Skeletal muscle tissue (tissue), 4 donors: ENCODE measurements around the gene MYPOP. TPM values are rescaled to one million over a fixed set of nuclear protein-coding genes. Genes with fewer than 3 reads are reported as not detected.

ENCODE experiments used
- H3K27ac ChIP-seq: one replicate; pipeline ENCODE4 v1.7.0; 2013; ENCODE audit warnings: mild to moderate bottlenecking, low read depth, low read length, inconsistent platforms
- H3K27me3 ChIP-seq, 3 donors: one replicate each; pipeline ENCODE4 v1.7.0; 2013; ENCODE audit warnings: low read length in 3 of 3; ENCODE audit not compliant: control insufficient read depth in 3 of 3, insufficient read depth in 3 of 3
- H3K36me3 ChIP-seq, 3 donors: one replicate each; pipeline ENCODE4 v1.7.0; 2013; ENCODE audit warnings: low read length in 3 of 3; ENCODE audit not compliant: control insufficient read depth in 3 of 3, insufficient read depth in 3 of 3
- H3K4me1 ChIP-seq, 3 donors: one replicate each; pipeline ENCODE4 v1.7.0; 2013; ENCODE audit warnings: low read length in 3 of 3, mild to moderate bottlenecking in 3 of 3; ENCODE audit not compliant: control insufficient read depth in 3 of 3, insufficient read depth in 3 of 3
- H3K4me3 ChIP-seq, 3 donors: one replicate each; pipeline ENCODE4 v1.7.0; 2013; ENCODE audit warnings: low read length in 3 of 3
- H3K9ac ChIP-seq, 3 donors: one replicate each; pipeline ENCODE4 v1.7.0; 2013; ENCODE audit warnings: low read length in 3 of 3, mild to moderate bottlenecking in 3 of 3, moderate library complexity in 2 of 3, low read depth in 1 of 3
- H3K9me3 ChIP-seq, 3 donors: one replicate each; pipeline ENCODE4 v1.7.0; 2013; ENCODE audit warnings: low read length in 3 of 3; ENCODE audit not compliant: control insufficient read depth in 3 of 3
- total RNA-seq: library from RNA; depleted of rRNA; stranded (reverse); fragments of >200 nt; gene quantifications from one replicate; pipeline ENCODE4 v1.2.3, GENCODE V29; 2014
- donor health status: Osteomylitis.

MYPOP gene
- total RNA-seq, 1 donor from 2014 or later = 0.52 TPM

DNA sequence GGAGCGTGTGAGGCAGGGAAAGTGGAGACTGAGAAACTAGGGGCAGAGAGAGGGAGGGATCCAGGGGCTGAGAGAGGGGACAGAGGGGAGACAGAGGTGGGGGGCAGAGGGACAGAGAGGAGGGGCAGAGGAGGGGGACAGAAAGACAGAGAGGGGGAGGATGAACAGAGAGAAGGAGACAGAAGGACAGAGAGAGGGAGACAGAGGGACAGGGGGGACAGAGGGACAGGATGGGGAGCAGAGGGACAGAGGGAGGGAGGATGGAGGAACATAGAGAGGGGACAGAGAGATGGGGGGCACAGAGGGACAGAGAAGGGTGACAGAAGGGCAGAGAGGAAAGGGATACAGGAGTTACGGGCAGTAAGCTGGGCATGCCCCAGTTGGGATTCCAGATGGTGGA is 26.8 kb upstream of the MYPOP start:
- Histone ChIP-seq H3K9me3 (no peaks in the 10 kb centered on the region), H3K4me1 (peaks cover 2 to 6% (median 6%) of the 10 kb centered on the region in 3 donors), H3K27me3 (peaks cover 14 to 16% (median 16%) of the 10 kb centered on the region in 3 donors), H3K4me3 (no peak overlapping the region), H3K9ac (no peak overlapping the region), H3K36me3 (no peaks in the 10 kb centered on the region), H3K27ac (no peak overlapping the region)

DNA sequence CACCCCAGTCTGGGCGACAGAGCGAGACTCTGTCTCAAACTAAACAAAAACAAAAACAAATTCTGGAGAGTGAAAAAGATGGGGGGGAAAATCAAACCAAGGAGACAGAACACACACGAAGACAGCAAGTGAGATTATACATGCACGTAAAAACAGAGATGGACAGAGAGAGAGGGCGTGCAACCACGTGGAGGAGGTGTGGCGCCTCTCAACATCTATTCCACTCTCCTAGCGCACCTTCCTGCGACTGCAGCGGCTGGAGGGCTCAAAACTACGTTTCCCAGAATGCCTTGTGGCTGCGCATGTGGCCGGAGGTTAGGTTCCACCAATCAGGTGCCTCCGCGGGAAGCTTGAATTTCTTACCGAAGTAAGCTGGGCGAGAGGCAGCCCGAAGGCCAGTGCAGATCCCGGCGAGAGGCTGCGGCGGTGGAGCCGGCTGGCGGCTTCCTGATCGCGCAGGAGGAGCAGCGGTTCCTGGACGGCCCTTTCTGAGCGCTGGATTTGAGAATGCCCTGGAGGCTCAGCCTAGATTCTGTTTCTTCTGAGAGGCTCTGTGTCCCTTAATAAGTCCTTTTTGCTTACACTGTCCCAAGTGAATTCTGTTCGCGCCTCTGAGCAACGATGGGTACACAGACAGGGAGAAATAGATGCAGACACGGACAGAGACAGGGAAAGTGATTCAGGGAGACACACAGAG is 25.3 kb upstream of the MYPOP start:
- no peak overlapping the region for H3K9ac ChIP-seq
- peaks cover 2 to 6% (median 6%) of the 10 kb centered on the region in 3 donors for H3K4me1 ChIP-seq
- H3K4me3 ChIP-seq = peak overlapping the region in 1 of 3 donors; percentile 52
- H3K27me3 ChIP-seq = peaks cover 7 to 10% (median 8%) of the 10 kb centered on the region in 3 donors
- no peaks in the 10 kb centered on the region for H3K9me3 ChIP-seq
- H3K36me3 ChIP-seq = no peaks in the 10 kb centered on the region
- no peak overlapping the region for H3K27ac ChIP-seq

DNA sequence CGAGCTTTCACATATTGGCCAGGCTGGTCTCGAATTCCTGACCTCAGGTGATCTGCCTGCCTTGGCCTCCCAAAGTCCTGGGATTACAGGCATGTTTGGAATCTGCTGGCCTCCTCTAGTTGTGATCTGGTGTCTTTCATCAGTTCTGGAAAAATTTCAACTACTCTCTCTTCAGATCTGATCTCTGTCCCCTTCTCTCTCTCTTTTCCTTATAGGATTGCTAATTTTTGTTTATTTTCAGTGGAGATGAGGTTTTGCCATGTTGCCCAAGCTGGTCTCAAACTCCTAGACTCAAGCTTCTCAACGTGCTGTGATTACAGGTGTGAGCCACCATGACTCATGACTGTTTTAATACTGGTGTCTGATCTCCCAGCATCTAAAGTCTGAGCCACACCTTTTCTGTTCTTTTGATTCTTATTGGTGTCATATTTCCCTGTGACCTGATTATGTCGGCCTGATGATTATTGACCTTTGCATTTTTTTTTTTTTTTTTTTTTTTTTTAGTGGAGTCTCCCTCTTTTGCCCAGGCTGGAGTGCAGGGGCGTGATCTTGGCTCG is 22.6 kb upstream of the MYPOP start:
- Histone ChIP-seq H3K4me3 (no peak overlapping the region), H3K36me3 (no peaks in the 10 kb centered on the region), H3K4me1 (peaks cover 2 to 6% (median 6%) of the 10 kb centered on the region in 3 donors), H3K27me3 (peaks cover 0 to 7% (median 4%) of the 10 kb centered on the region in 3 donors), H3K27ac (no peak overlapping the region), H3K9ac (no peak overlapping the region), H3K9me3 (no peaks in the 10 kb centered on the region)

DNA sequence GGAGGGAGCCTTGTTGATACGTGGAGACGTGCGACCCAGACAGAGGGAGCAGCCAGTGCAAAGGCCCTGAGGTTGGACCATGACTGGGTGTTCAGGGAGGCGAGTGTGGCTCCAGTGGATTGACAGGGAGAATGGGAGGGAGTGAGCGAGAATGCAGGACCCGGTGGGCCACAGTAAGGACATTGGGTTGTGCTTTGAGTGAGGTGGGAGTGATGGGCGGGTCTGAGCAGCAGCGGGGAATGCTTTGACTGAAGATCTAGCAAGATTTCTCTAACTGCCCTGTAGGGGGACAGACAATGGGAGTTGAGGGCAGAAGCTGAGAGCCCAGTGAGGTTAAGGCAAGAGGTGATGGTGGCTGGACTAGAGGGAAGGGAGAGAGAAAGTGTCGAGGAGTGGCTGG is 19.9 kb upstream of the MYPOP start:
- no peak overlapping the region for H3K4me3 ChIP-seq
- no peaks in the 10 kb centered on the region for H3K36me3 ChIP-seq
- no peak overlapping the region for H3K9ac ChIP-seq
- no peaks in the 10 kb centered on the region for H3K9me3 ChIP-seq
- H3K27me3 ChIP-seq = peaks cover 4 to 13% (median 11%) of the 10 kb centered on the region in 3 donors
- H3K27ac ChIP-seq = no peak overlapping the region
- no peaks in the 10 kb centered on the region for H3K4me1 ChIP-seq

DNA sequence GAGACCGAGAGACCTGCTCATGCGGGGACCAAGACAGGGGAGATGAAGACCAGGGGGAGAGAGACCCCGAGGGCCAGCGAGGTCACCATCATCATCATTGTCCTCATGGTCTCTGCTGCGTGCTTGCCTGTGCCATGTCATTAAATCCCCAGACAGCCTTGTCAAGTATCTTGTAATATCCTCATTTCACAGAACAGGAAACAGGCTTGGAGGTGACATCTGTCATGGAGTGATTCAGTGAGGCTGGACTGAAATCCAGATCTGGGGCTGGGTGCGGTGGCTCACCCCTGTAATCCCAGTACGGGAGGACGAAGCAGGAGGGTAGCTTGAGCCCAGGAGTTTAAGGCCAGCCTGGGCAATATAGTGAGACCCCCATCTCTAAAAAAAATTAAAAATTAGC is 18.0 kb upstream of the MYPOP start:
- Histone ChIP-seq H3K9me3 (no peaks in the 10 kb centered on the region), H3K27me3 (peaks cover 4 to 13% (median 11%) of the 10 kb centered on the region in 3 donors), H3K4me3 (no peak overlapping the region), H3K4me1 (no peaks in the 10 kb centered on the region), H3K27ac (no peak overlapping the region), H3K36me3 (no peaks in the 10 kb centered on the region), H3K9ac (no peak overlapping the region)

DNA sequence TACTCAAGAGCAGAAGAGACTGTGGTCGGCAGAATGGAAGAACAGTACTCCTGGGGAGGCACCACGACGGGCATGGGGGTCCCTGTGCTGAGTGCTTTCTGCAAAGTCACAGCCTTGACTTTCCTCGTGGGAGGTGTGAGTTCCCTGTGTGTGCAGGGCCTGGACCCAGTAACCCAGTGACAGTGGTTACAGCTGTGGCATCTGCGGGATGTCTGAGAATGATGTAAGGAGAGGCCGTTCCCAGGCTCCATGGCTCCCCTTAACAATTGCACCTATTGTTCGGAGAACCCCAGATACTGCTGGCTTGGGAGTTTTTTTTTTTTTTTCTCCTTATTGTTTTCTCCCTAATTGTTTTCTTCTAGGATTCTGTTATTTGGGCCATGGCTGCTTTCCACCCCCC is 17.3 kb upstream of the MYPOP start:
- no peak overlapping the region for H3K9ac ChIP-seq
- H3K9me3 ChIP-seq = no peaks in the 10 kb centered on the region
- H3K4me1 ChIP-seq = no peaks in the 10 kb centered on the region
- H3K4me3 ChIP-seq = no peak overlapping the region
- H3K36me3 ChIP-seq = no peaks in the 10 kb centered on the region
- peaks cover 4 to 16% (median 11%) of the 10 kb centered on the region in 3 donors for H3K27me3 ChIP-seq
- H3K27ac ChIP-seq = no peak overlapping the region

DNA sequence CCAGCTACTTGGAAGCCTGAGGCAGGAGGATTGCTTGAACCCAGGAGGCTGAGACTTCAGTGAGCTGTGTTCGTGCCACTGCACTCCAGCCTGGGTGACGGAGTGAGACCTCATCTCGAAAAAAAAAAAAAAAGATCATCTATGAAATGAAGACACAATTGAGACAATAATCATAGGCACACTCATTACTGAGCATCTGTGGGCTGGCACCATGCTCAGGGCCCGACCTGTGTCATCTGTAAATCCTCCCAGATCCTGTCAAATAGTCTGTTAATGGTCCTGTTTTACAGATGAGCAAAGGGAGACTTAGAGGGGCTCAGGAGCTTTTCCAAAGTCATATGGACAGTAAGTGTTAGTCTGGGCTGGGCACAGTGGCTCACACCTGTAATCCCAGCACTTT is 16.3 kb upstream of the MYPOP start:
- H3K9me3 ChIP-seq = no peaks in the 10 kb centered on the region
- no peak overlapping the region for H3K9ac ChIP-seq
- no peaks in the 10 kb centered on the region for H3K36me3 ChIP-seq
- H3K27me3 ChIP-seq = peaks cover 10 to 21% (median 14%) of the 10 kb centered on the region in 3 donors
- no peak overlapping the region for H3K27ac ChIP-seq
- no peak overlapping the region for H3K4me3 ChIP-seq
- H3K4me1 ChIP-seq = no peaks in the 10 kb centered on the region

DNA sequence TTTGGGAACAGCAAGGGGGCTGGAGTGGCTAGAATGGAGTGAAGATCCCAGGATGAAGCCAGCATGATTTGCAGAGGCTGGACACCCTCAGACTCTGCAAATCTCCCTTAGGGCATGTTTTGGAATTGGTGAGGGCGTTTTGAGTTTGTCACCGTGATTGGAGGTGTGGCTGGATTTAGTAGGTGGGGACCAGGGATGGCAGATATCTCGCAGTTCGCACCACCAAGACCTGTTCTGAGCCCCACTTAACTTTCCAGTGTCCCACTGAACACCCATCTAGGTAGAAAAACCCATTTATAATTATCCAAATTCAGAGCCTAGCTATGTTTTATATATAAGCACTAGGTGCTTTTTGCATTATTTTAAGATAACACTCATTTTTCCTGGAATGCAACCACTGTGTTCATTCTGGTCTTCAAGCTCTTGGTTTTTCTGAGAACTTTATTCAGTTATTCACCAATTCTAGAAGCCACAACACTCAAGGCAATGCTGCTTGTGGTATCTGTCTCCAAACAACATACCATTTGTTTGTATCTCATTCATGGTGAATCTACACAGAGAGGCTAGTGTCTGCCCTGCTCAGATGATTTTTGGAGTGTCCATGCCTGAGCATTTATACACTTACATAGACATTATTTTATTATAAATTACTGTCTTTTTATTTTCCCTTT is 15.1 kb upstream of the MYPOP start:
- Histone ChIP-seq H3K27me3 (peaks cover 18 to 27% (median 19%) of the 10 kb centered on the region in 3 donors), H3K27ac (no peak overlapping the region), H3K4me1 (no peaks in the 10 kb centered on the region), H3K9ac (no peak overlapping the region), H3K36me3 (no peaks in the 10 kb centered on the region), H3K9me3 (no peaks in the 10 kb centered on the region), H3K4me3 (no peak overlapping the region)

DNA sequence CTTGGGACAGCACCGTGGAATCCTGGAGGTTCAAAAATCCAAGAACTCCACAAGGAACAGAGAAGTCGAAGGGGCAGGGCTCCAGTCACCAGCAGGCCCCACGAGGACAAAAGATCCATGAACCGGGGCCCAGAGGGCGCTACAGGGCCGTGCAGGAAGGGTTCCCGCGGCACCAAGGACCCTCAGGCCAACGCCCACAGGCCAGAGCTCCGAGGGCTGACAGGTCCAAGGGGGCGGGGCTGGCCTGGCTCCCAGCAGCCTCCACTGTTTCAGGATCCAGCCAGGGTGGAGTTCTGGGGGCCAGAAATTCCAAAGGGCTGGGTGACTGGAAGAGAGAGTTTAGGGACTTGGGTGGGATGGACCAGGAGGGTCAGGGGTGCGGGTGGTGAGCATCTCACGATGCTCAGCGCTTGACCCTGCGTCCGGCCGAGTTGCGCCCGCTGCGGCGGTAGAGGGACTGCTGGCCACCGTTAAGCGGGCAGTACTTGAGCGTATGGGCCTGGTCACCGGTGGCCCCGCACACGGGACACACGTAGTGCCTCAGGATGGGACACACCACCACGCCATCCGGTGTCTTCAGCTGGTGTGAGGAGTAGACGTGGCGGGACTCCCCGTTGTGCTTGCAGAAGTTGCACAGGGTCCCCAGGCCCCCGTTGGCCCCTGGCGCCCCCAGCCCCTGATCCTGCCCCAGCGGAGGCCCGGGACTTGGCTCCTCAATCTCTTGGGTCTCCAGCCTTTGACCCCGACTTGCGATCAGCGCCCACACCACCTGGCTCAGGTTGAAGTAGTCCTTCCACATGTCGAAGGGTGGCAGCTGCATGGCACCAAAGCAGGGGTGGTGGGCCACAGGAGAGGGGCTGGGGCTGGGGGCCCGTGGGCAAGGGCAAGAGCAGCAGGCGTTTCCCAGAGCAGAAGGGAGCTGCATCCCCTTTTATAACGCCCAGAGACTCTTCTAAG is 11.7 kb upstream of the MYPOP start, which contains the start of gene NANOS2:
NANOS2 (minus strand) TSS at position 905 of the 957 bp plus-strand sequence; CDS start at position 820, 85 bp downstream.
- H3K4me3 ChIP-seq = no peak within 1 kb of the TSS
- H3K27me3 ChIP-seq = peaks cover 13 to 31% (median 25%) of the 10 kb centered on the region in 3 donors
- H3K9me3 ChIP-seq = no peaks in the 10 kb centered on the region
- H3K27ac ChIP-seq = no peak within 1 kb of the TSS
- no peaks in the 10 kb centered on the region for H3K4me1 ChIP-seq
- H3K9ac ChIP-seq = no peak within 1 kb of the TSS
- H3K36me3 ChIP-seq = no peaks in the 10 kb centered on the region
